HG02885 (cell line): Measurements from ENCODE around the gene AKR1C1.
"Not testable (repeated sequence)": the region's sequence is repeated elsewhere in the genome, so short reads cannot be mapped to it uniquely, and the experiment has no call there.

ENCODE experiments used
- ATAC-seq: cut with Tn5 transposase; IDR thresholded peaks from one replicate; pipeline ENCODE4 v1.9.1; 2021; ENCODE audit warnings: mild to moderate bottlenecking; ENCODE audit not compliant: unreplicated experiment, poor library complexity

The AKR1C1 gene

GRCh38 chr10:4947039-4947634, 16.1 kb upstream of the AKR1C1 start:
- no peak for ATAC-seq

GRCh38 chr10:4947635-4948596, 15.3 kb upstream of the AKR1C1 start:
- no peak for ATAC-seq

DNA sequence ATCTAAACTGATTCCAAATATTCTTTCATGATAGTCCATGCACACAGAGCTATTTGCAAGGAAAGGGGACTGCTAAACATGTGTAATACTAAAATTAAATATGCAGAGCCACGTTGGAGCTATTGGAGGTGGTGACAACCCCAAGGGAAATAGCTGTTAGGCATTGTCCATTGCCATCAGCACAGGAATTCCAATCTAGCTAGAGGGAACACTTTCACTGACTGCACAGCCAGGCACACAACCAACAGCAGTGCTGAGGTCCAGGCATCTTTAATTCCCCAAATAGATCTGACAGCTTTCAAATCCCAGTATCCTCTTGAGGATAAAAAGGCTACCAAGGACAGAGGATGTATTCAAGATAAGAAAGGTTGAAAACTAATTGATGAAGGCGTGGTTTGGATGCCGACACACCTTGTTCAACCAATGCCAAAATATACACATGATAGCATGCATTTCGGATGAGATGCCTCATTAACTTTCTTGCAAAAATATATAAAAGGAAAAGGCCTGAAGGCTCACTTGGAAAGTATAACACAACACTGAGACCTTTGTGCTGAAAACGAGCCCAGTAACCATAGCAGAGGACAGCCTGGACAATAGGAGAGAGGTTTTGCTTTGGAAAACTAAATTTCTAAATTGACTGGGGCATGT, 11.6 kb upstream of the AKR1C1 start:
- ATAC-seq, result not testable (repeated sequence)

GRCh38 chr10:4953405-4953804, 9.8 kb upstream of the AKR1C1 start:
- no peak for ATAC-seq

- not testable (repeated sequence) for ATAC-seq
Measured at GRCh38 chr10:4956088-4956487, 7.1 kb upstream of the AKR1C1 start.

DNA sequence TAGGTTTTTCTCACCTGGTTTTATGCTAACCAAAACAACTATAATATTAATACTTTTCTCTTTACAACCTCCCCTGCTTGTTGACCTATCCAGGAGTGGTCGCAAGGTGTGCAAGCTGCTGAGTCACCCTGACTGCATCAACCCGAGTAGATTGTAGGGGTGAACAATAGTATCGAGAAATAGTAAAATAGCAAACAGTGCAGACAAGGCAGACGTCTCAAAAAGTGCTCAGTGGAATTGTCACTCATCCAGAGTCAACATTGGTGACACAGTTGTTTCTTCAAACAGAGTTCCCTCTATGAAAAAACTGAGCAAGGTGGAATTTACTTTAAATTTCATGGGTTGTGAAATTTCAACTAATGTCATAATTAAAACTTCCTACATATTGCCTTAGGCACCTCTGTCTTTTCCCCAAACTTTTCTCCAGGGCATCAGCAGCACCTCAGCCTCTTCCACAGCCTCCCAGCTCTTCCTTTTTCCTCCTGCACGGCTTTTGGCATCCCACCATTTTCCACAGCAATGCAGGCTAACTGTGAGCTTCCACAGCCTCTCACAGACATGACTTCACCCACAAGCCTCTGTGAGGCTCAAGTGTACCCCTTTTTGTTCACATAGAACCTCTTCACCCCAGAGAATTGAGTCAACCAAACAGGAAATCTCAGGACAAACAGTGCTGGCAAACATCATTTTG, 6.1 kb upstream of the AKR1C1 start:
- not testable (repeated sequence) for ATAC-seq

GRCh38 chr10:4961558-4961957, 1.7 kb upstream of the AKR1C1 start:
- not testable (repeated sequence) for ATAC-seq

GRCh38 chr10:4962308-4962707, 907 bp upstream of the AKR1C1 start:
- ATAC-seq, result not testable (repeated sequence)

- not testable (repeated sequence) for ATAC-seq
Measured at GRCh38 chr10:4963815-4964154, 570 bp downstream of the AKR1C1 start.

DNA sequence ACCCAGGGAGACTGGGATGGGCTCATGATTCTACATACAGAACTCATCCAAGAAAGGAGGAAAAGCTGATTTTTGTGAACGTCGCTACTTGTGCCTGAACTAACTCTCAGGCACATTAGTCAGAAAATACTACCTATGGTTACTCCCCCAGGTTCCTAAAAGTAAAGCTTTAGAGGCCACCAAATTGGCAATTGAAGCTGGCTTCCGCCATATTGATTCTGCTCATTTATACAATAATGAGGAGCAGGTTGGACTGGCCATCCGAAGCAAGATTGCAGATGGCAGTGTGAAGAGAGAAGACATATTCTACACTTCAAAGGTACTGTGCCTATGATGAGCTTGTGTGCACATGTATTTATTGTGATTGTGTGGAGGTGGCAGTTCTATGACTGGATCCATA, 2.5 kb downstream of the AKR1C1 start:
- ATAC-seq, result not testable (repeated sequence)

- ATAC-seq, result not testable (repeated sequence)
Measured at GRCh38 chr10:4967189-4967588, 4.0 kb downstream of the AKR1C1 start.

DNA sequence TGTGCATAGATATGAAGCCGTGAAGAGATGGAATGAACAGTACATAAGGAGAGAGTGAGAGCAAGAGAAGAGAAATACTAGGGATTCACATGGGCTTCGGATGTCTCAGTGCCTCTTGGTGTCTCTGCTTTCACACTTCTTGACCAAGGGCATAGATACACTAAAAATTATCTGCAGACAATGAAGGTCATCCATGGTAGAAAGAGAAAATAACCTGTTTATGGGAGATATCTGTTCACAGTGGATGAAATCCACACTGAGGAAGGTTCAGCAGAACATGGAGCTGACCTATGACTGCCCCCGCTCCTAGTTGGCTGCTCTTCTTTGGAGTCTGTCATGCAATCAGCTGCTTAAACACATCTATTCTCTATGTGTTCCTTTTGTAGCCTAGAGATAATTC, 6.1 kb downstream of the AKR1C1 start:
- not testable (repeated sequence) for ATAC-seq

- ATAC-seq, result not testable (repeated sequence)
Measured at GRCh38 chr10:4970362-4970761, 7.1 kb downstream of the AKR1C1 start.

DNA sequence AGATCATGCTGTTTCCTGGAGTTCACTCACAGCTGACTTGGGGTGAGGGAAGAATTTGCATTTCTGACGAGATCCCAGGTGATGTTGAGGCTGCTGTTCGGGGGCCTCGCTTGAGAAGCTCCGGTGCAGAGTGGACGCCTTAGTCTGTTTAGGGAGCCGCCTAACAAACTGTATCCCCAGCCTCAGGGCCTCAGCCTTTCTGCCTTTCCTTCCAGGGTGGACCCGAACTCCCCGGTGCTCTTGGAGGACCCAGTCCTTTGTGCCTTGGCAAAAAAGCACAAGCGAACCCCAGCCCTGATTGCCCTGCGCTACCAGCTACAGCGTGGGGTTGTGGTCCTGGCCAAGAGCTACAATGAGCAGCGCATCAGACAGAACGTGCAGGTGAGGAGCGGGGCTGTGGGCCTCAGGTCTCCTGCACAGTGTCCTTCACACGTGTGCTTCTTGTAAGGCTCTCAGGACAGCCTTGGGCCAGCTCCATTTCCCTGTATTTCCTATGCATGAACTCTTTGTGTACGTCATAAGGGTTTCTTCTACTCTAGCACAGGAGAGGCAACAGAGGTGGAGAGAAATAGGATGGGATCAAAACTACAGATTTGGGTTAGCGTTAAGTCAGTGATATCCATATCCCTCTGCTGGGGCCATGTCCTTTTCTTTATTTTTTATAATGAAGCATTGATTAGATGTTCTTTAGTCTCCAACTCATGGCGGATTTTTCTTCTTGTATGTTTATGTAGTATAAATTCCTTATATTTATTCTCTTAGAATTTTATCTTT, 9.3 kb downstream of the AKR1C1 start:
- not testable (repeated sequence) for ATAC-seq

DNA sequence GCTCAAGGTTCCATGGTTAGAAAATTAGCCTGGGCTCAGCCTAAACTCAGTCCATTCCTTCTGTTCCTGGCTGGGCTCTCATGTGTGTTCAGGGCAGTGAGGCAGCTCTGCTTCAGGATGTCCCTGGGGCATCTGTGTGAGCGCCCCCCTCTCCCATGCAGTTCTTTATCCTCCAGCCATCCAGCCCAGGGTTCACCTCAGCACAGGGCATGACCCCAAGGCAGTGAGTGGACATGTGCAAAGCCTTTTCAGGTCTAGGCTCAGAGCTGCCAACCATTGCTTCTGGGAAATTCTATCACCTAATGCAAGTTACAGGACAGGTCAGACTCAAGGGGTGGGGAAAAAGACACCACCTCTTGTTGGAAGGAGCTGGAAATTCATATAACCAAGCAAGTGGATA, 10.1 kb downstream of the AKR1C1 start:
- ATAC-seq, result not testable (repeated sequence)

DNA sequence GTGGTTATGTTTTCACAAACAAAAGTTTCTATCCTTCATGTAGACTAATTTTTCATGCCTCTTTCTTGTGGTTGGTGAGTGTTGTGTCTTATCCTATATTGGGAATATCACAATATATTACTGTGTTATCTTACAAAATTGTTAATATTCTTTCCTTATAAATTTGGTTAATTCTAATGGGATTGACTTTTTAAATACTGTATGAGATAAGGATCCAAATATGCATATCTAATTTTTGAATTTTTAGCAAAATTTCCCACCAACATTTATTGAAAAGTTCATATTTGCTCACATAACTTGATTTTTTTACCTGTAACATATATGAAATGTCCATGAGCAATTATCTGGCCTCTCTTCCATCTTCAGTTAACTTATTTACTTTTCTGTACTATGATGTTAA, 11.2 kb downstream of the AKR1C1 start:
- ATAC-seq, result not testable (repeated sequence)

- no peak for ATAC-seq
Measured at GRCh38 chr10:4977025-4977424, 13.8 kb downstream of the AKR1C1 start.

- ATAC-seq, result no peak
Measured at GRCh38 chr10:4978870-4979269, 15.7 kb downstream of the AKR1C1 start.

- no peak for ATAC-seq
Measured at GRCh38 chr10:4980793-4981192, 17.6 kb downstream of the AKR1C1 start.
